ENCODE results near the gene PDLIM7.

Gene PDLIM7

DNA sequence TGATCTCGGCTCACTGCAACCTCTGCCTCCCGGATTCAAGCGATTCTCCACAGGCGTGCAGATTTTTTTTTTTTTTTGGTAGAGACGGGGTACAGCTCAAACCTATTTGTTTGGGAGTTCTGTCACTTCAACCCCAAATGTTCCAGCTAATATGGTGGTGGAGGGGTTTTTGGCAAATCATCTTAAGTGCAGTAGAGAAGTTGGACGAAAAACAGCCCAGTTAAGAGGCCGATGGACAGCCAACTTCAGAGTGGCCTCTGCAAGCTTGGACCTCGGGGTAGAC is 51.5 kb downstream of the PDLIM7 start:
- TF ChIP-seq, protein P1, sequence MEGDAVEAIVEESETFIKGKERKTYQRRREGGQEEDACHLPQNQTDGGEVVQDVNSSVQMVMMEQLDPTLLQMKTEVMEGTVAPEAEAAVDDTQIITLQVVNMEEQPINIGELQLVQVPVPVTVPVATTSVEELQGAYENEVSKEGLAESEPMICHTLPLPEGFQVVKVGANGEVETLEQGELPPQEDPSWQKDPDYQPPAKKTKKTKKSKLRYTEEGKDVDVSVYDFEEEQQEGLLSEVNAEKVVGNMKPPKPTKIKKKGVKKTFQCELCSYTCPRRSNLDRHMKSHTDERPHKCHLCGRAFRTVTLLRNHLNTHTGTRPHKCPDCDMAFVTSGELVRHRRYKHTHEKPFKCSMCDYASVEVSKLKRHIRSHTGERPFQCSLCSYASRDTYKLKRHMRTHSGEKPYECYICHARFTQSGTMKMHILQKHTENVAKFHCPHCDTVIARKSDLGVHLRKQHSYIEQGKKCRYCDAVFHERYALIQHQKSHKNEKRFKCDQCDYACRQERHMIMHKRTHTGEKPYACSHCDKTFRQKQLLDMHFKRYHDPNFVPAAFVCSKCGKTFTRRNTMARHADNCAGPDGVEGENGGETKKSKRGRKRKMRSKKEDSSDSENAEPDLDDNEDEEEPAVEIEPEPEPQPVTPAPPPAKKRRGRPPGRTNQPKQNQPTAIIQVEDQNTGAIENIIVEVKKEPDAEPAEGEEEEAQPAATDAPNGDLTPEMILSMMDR (IDR thresholded peaks at IDR 0.05) = no peak
- no peak for TF ChIP-seq ZFX (IDR thresholded peaks at IDR 0.05; ENCODE audit: borderline replicate concordance)
- H3K27ac ChIP-seq = peak overlapping the region; percentile 79

GRCh38 chr5:177445052-177445916 is 52.1 kb downstream of the PDLIM7 start:
- TF ChIP-seq, protein P1 (IDR thresholded peaks at IDR 0.05) = no peak
- TF ChIP-seq ZFX (IDR thresholded peaks at IDR 0.05; ENCODE audit: borderline replicate concordance) = no peak
- peak overlapping the region; percentile 79 for H3K27ac ChIP-seq

DNA sequence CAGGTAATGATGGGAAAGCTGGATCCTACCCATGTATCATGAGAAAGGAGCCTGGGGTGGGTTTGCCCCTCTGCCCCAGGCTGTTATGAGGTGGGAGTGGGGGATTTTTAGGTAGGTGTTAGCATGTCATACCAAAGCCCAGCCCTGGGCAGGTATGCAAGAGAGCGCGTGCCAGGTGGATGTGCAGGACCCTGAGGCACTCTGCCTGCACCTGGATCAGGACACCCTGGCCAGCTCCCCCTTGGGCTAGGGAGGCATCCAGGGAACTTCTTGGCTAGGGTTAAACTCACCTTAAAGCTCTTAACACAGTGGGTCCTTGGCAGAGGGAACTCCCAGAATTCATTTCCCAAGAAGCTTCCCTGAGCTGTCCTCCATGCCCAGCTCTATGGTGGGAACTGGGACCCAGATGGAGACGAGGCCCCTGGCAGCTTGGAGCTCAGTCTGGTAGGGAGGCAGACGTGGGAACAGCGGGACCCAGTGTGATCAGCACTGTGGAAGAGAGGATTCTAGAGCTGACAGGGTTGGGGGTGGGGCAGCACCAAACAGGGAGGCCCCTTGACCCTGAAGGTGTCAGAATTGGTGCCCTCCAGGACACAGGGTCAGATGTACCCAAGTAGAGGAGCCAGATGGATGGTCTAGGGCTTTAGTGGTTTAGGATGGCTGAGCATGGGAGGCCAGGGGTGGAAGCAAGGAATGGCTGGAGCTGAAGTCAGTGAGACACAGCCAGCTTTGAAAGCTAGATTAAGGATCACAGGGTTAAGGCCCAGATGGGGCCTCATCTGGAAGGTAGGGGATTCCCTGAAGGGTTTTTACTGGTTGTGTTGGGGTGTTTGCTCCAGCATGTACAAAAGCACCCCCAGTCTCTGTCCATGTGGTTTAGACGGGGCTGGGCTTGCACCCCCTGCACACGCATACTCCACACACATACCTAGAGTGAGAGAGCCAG is 53.0 kb downstream of the PDLIM7 start:
- H3K27ac ChIP-seq = peak overlapping the region; percentile 79
- no peak for TF ChIP-seq ZFX (IDR thresholded peaks at IDR 0.05; ENCODE audit: borderline replicate concordance)
- TF ChIP-seq, protein P1 (IDR thresholded peaks at IDR 0.05) = no peak

- H3K27ac ChIP-seq = peak overlapping the region; percentile 79
- no peak for TF ChIP-seq ZFX (IDR thresholded peaks at IDR 0.05; ENCODE audit: borderline replicate concordance)
- TF ChIP-seq, protein P1 (IDR thresholded peaks at IDR 0.05) = no peak
Measured at GRCh38 chr5:177443144-177443983, 54.0 kb downstream of the PDLIM7 start.

DNA sequence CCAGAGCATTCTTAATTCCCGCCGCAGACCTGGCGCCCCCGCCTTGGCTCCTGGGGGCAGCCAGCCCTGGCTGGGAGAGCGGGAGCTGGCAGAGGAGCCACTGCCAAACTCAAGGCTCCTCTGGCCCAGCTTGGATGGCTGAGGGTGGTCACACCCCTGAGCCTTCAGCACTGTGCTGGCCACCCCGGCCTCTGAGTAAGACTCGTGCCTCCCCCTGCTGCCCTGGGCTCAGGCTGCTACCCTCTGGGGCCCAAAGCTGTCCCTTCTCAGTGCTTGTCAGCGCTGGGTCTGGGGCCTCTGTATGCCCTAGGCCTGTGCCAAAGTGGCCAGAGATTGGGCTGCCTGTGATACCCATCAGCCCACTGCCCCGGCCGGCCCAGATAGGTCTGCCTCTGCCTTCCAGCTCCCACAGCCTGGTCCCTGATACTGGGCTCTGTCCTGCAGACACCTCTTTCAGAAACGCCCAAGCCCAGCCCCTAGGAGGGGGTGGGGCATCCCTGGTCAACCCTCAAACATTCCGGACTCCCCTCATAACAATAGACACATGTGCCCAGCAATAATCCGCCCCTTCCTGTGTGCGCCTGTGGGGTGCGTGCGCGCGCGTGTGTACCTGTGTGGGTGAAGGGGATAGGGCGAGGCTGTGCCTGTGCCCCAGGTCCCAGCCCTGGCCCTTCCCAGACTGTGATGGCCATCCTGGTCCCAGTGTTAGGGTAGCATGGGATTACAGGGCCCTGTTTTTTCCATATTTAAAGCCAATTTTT is 55.2 kb downstream of the PDLIM7 start:
- no peak overlapping the region for H3K27ac ChIP-seq
- TF ChIP-seq, protein P1 (IDR thresholded peaks at IDR 0.05) = no peak
- no peak for TF ChIP-seq ZFX (IDR thresholded peaks at IDR 0.05; ENCODE audit: borderline replicate concordance)

DNA sequence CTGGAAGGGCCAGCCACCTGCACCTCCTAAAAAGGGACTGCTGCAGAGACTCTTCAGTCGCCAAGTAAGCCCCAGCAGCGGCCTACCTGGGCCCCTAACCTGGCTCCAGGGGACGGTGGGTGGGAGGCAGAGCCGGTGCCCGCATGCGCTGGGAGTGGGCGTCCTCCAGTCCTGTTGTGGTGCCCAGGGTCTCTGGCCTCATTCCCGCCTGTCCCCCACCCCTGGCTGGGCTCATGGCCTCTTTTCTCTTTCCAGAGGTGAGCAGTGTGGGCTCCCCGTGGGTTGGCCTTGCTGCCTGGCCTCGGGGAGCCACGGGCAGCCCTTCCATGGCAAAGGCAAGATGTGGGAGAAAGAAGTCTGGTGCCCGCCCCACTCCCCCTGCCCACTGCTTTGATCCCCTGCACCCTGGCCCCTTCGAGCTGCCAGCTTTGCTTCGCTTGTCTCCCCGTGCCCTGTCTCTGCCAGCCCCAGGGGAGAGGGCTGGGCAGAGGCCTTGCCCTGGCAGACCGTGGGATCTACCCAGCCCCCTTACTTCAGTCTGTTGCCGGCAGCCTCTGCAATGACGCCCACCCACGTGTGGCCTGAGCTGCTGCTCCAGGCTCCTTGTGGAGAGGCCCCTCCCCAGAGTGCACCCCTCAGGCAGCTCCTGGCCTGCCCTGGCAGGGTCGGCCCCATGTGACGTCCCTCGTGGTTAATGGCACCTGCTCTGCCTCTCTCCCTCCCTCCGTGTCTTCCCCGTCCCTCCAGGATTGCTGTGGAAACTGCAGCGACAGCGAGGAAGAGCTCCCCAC is 56.2 kb downstream of the PDLIM7 start:
- no peak overlapping the region for H3K27ac ChIP-seq
- TF ChIP-seq, protein P1 (IDR thresholded peaks at IDR 0.05) = no peak
- no peak for TF ChIP-seq ZFX (IDR thresholded peaks at IDR 0.05; ENCODE audit: borderline replicate concordance)
